Osteocyte (in vitro differentiated cells): ENCODE results near the gene MIEF2. TPM values are rescaled to one million over a fixed set of nuclear protein-coding genes. Genes with fewer than 3 reads are reported as not detected.

Experiments
- DNase-seq: peaks from one replicate; pipeline ENCODE4 v3.0.0; 2021; ENCODE audit warnings: mixed read lengths; ENCODE audit not compliant: unreplicated experiment; ENCODE audit errors: extremely low spot score
- H3K27ac Mint-ChIP-seq: one replicate; pipeline ENCODE4 v1.8.0; 2021; ENCODE audit warnings: mild to moderate bottlenecking, mixed read lengths; ENCODE audit not compliant: unreplicated experiment
- H3K27me3 Mint-ChIP-seq: one replicate; pipeline ENCODE4 v1.8.0; 2021; ENCODE audit warnings: mixed read lengths; ENCODE audit not compliant: unreplicated experiment
- H3K36me3 Mint-ChIP-seq: one replicate; pipeline ENCODE4 v1.8.0; 2021; ENCODE audit warnings: mixed read lengths; ENCODE audit not compliant: unreplicated experiment
- H3K4me1 Mint-ChIP-seq: one replicate; pipeline ENCODE4 v1.8.0; 2021; ENCODE audit warnings: mixed read lengths; ENCODE audit not compliant: unreplicated experiment
- H3K4me3 Mint-ChIP-seq: one replicate; pipeline ENCODE4 v1.8.0; 2021; ENCODE audit warnings: mild to moderate bottlenecking, moderate library complexity, mixed read lengths; ENCODE audit not compliant: unreplicated experiment
- H3K9me3 Mint-ChIP-seq: one replicate; pipeline ENCODE4 v1.8.0; 2021; ENCODE audit warnings: mixed read lengths; ENCODE audit not compliant: unreplicated experiment
- CTCF ChIP-seq: fragments of 200-600 bp; sonication (generic); IDR thresholded peaks from 2 replicates; pipeline ENCODE4 v1.5.0; 2021; ENCODE audit warnings: antibody characterized with exemption, mild to moderate bottlenecking, moderate library complexity
- total RNA-seq: library from RNA; stranded (reverse); gene quantifications from 2 replicates; pipeline ENCODE4 v1.2.1, GENCODE V29; 2021

The MIEF2 gene
- total RNA-seq, 1 donor from 2014 or later: 15.3 TPM

GRCh38 chr17:18315562-18315922 lies 55.1 kb downstream of the MIEF2 start:
- peaks cover 68% of the 10 kb centered on the region for H3K4me1 Mint-ChIP-seq
- peaks cover 6% of the 10 kb centered on the region for H3K36me3 Mint-ChIP-seq
- no peak for TF ChIP-seq CTCF
- H3K27ac Mint-ChIP-seq: peak overlapping the region; percentile 99
- peak overlapping the region; percentile 93 for H3K4me3 Mint-ChIP-seq
- no peak for DNase-seq
- H3K9me3 Mint-ChIP-seq: no peaks in the 10 kb centered on the region
- no peaks in the 10 kb centered on the region for H3K27me3 Mint-ChIP-seq

- peak overlapping the region; percentile 99 for H3K27ac Mint-ChIP-seq
- H3K4me3 Mint-ChIP-seq: peak overlapping the region; percentile 93
- DNase-seq: no peak
- H3K4me1 Mint-ChIP-seq: peaks cover 68% of the 10 kb centered on the region
- H3K9me3 Mint-ChIP-seq: no peaks in the 10 kb centered on the region
- no peak for TF ChIP-seq CTCF
- H3K27me3 Mint-ChIP-seq: no peaks in the 10 kb centered on the region
- peaks cover 6% of the 10 kb centered on the region for H3K36me3 Mint-ChIP-seq
Measured at GRCh38 chr17:18315961-18316360, 55.5 kb downstream of the MIEF2 start.

Other genes starting within 250 kb of the MIEF2 start
- 21.8 and 26.6 TPM in 2 replicates for gene ATPAF2, start 221.5 kb upstream of the MIEF2 start, total RNA-seq
- gene GID4, start 221.3 kb upstream of the MIEF2 start, total RNA-seq: 9.2 and 12.9 TPM in 2 replicates
- 40.8 and 41.2 TPM in 2 replicates for gene DRG2, start 172.7 kb upstream of the MIEF2 start, total RNA-seq
- gene MYO15A, start 151.9 kb upstream of the MIEF2 start, total RNA-seq: 0.21 and 0.37 TPM in 2 replicates
- gene ALKBH5, start 76.8 kb upstream of the MIEF2 start, total RNA-seq: 89.4 and 95.9 TPM in 2 replicates
- 43.7 and 45.0 TPM in 2 replicates for gene LLGL1, start 35.0 kb upstream of the MIEF2 start, total RNA-seq
- 212 and 214 TPM in 2 replicates for gene FLII, start 1.9 kb upstream of the MIEF2 start, total RNA-seq
- 41.5 and 44.8 TPM in 2 replicates for gene TOP3A, start 54.3 kb downstream of the MIEF2 start, total RNA-seq
- gene SMCR8, start 54.6 kb downstream of the MIEF2 start, total RNA-seq: 19.8 and 21.2 TPM in 2 replicates
- 5.4 and 5.8 TPM in 2 replicates for gene SHMT1, start 102.9 kb downstream of the MIEF2 start, total RNA-seq
- not detected in 2 replicates for gene EVPLL, start 117.1 kb downstream of the MIEF2 start, total RNA-seq
- not detected in 2 replicates for gene LGALS9C, start 216.1 kb downstream of the MIEF2 start, total RNA-seq